Muscle of leg (tissue), 11 donors: ENCODE measurements around the gene ZIK1. TPM values are rescaled to one million over a fixed set of nuclear protein-coding genes. Genes with fewer than 3 reads are reported as not detected.
A peak's percentile ranks its signal among the peaks of the same experiment; 100 is the strongest.

ENCODE experiments used
- DNase-seq: peaks from one replicate; pipeline ENCODE4 v3.0.0; 2013
- H3K27ac ChIP-seq: one replicate; pipeline ENCODE4 v1.5.1; 2013; ENCODE audit warnings: mild to moderate bottlenecking, low read length, control low read depth
- H3K27me3 ChIP-seq: one replicate; pipeline ENCODE4 v1.6.1; 2013; ENCODE audit warnings: low read length; ENCODE audit not compliant: control insufficient read depth, insufficient read depth
- H3K36me3 ChIP-seq: one replicate; pipeline ENCODE4 v1.6.1; 2013; ENCODE audit warnings: low read length; ENCODE audit not compliant: control insufficient read depth, insufficient read depth
- H3K4me1 ChIP-seq: one replicate; pipeline ENCODE4 v1.6.1; 2013; ENCODE audit warnings: low read length; ENCODE audit not compliant: control insufficient read depth, insufficient read depth
- H3K4me3 ChIP-seq: one replicate; pipeline ENCODE4 v1.5.1; 2013; ENCODE audit warnings: low read length, control low read depth
- H3K9me3 ChIP-seq: replicated peaks from 2 replicates; pipeline ENCODE4 v1.6.1; 2013; ENCODE audit warnings: low read depth, low read length; ENCODE audit not compliant: control insufficient read depth
- WGBS: methylation state at CpG from one replicate; pipeline ENCODE4 v1.1.5; 2013; ENCODE audit warnings: missing lambda C conversion rate; ENCODE audit not compliant: insufficient coverage; 5-methylcytosine and 5-hydroxymethylcytosine counted together
- polyA plus RNA-seq, 8 donors: library from polyadenylated mRNA; unstranded; fragments of 120-200 nt; gene quantifications; one replicate each; pipeline versions ENCODE4 v1.2.1 to v1.2.3, GENCODE V29; 2013; ENCODE audit warnings: inconsistent platforms in 1 of 8, low replicate concordance in 1 of 8; ENCODE audit not compliant: insufficient read length in 8 of 8, insufficient read depth in 1 of 8
- total RNA-seq: library from RNA; stranded (reverse); fragments of 120-200 nt; gene quantifications from one replicate; pipeline ENCODE4 v1.2.4, GENCODE V29; 2013

Gene ZIK1
- total and polyA plus RNA-seq, 9 donors, result 4.7 to 9.2 (median 5.9) TPM

DNA sequence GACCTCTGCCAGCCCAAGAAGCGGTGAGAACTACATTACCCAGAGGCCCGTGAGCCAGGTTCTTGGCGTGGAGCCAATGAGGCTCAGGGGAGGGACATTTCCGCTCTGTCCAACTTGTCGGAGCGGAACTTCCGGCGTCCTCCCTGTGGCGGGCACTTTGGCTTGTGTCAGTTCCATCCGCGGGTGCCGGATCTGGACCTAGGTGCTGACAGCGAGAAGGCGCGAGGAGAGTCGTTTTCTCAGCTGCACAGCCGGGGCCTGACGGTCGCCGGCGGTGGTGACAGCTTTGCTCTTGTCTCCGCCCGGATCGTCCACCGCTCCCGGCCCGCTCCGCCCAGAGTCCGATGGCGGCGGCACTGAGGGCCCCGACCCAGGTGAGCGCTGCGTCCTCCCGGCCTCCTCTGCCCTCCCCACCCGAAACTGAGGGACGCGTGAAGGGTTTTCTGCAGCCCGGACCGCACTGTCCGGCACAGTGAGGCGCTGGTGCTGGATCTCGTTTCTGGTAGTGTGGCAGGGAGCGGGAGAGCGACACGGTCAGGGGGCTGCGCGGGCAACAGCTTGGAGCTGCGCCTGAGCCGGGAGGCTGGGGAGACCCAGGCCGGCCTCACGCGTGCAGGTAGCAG lies 15.9 kb downstream of the ZIK1 start, which contains the start of gene ZNF530:
Gene ZNF530 (plus strand): TSS at position 125 of the 623 bp plus-strand sequence. CDS start 4,461 bp downstream, outside the sequence.
- Histone ChIP-seq H3K9me3 (peaks cover 9% of the 10 kb centered on the region), H3K27me3 (no peaks in the 10 kb centered on the region), H3K4me3 (peak within 1 kb of the TSS; percentile 92), H3K4me1 (peaks cover 10% of the 10 kb centered on the region), H3K36me3 (peaks cover 11% of the 10 kb centered on the region), H3K27ac (no peak within 1 kb of the TSS)
- WGBS, result under 1% methylated on average over 52 of the region's 53 CpGs
- DNase-seq, result peak; percentile 97

GRCh38 chr19:57606931-57607330 lies 23.0 kb downstream of the ZIK1 start:
- peaks cover 41% of the 10 kb centered on the region for H3K36me3 ChIP-seq
- H3K4me3 ChIP-seq, result no peak overlapping the region
- no CpG with 5 or more reads among the region's 5 CpGs for WGBS
- DNase-seq, result no peak
- peaks cover 49% of the 10 kb centered on the region for H3K9me3 ChIP-seq
- H3K4me1 ChIP-seq, result no peaks in the 10 kb centered on the region
- H3K27me3 ChIP-seq, result no peaks in the 10 kb centered on the region
- H3K27ac ChIP-seq, result no peak overlapping the region

DNA sequence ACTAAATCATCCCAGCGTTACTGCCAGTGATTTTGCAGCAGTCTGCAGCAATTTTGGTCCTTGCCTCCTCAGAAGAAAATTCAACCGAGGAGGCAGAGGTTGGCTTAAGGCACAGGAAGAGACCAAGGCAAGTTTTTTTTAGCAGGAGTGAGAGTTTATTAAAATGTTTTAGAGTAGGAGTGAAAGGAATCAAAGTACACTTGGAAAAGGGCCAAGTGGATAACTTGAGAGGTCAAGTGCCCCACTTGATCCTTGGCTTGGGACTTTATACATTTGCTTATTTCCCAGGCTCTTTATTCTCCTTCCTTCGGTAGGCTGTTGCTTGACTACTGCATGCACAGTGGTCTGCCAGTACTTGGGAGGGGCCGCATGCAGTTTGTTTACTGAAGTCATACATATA lies 27.2 kb downstream of the ZIK1 start:
- no peak overlapping the region for H3K27ac ChIP-seq
- no peaks in the 10 kb centered on the region for H3K27me3 ChIP-seq
- 88% methylated on average over 1 of the region's 4 CpGs for WGBS
- H3K9me3 ChIP-seq, result peaks cover 48% of the 10 kb centered on the region
- H3K4me1 ChIP-seq, result peaks cover 6% of the 10 kb centered on the region
- peaks cover 30% of the 10 kb centered on the region for H3K36me3 ChIP-seq
- no peak overlapping the region for H3K4me3 ChIP-seq
- DNase-seq, result no peak

- H3K27ac ChIP-seq, result peak within 1 kb of the TSS; percentile 60
- peaks cover 38% of the 10 kb centered on the region for H3K36me3 ChIP-seq
- DNase-seq, result peak; percentile 96
- H3K9me3 ChIP-seq, result peaks cover 56% of the 10 kb centered on the region
- H3K4me1 ChIP-seq, result peaks cover 6% of the 10 kb centered on the region
- no peaks in the 10 kb centered on the region for H3K27me3 ChIP-seq
- WGBS, result under 1% methylated on average over 62 of the region's 64 CpGs
- H3K4me3 ChIP-seq, result peak within 1 kb of the TSS; percentile 95
These were observed 30.2 kb downstream of the ZIK1 start, which contains the start of gene ZNF134 for GRCh38 chr19:57613941-57614743. Gene ZNF134 (plus strand): TSS chr19:57614242. CDS start chr19:57619469, 5,227 bp downstream.

DNA sequence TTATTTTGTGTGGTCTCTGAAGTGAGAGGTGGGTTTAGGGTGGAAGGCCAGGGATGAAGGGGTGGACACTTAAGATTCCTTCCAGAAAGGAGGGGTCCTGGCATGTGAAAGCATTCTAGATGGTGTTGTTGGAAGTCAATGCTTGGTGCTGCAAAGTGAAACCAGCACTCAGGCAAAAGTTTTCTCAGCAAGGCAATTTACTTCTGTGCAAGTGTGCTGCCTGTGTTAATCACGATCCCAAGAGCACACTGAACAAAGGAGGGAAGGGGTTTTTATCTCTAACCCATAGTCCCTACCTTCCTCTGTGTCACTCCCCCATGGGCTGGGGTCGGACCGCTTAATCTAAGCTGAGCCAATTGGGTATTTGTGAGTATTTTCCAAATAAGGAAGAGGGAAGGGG lies 31.4 kb downstream of the ZIK1 start:
- peaks cover 67% of the 10 kb centered on the region for H3K9me3 ChIP-seq
- H3K4me1 ChIP-seq, result peaks cover 6% of the 10 kb centered on the region
- H3K27me3 ChIP-seq, result no peaks in the 10 kb centered on the region
- WGBS, result 90% methylated on average over 2 of the region's 3 CpGs
- peaks cover 50% of the 10 kb centered on the region for H3K36me3 ChIP-seq
- no peak for DNase-seq
- H3K27ac ChIP-seq, result no peak overlapping the region
- H3K4me3 ChIP-seq, result no peak overlapping the region

DNA sequence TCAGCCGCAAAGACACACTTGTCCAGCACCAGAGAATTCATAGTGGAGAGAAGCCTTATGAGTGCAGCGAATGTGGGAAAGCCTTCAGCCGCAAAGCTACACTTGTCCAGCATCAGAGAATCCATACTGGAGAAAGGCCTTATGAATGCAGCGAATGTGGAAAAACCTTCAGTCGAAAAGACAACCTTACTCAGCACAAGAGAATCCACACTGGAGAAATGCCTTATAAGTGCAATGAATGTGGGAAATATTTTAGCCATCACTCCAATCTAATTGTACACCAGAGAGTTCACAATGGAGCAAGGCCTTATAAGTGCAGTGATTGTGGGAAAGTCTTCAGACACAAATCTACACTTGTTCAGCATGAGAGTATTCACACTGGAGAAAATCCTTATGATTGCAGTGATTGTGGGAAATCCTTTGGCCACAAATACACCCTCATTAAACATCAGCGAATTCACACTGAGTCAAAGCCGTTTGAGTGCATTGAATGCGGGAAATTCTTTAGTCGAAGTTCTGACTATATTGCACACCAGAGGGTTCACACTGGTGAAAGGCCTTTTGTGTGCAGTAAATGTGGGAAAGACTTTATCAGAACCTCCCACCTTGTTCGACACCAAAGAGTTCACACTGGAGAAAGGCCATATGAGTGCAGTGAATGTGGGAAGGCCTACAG lies 36.9 kb downstream of the ZIK1 start:
- Histone ChIP-seq H3K9me3 (peaks cover 92% of the 10 kb centered on the region), H3K27me3 (no peaks in the 10 kb centered on the region), H3K4me1 (no peaks in the 10 kb centered on the region), H3K36me3 (peaks cover 78% of the 10 kb centered on the region), H3K4me3 (no peak overlapping the region), H3K27ac (no peak overlapping the region)
- WGBS, result 100% methylated on average over 2 of the region's 10 CpGs
- DNase-seq, result no peak

DNA sequence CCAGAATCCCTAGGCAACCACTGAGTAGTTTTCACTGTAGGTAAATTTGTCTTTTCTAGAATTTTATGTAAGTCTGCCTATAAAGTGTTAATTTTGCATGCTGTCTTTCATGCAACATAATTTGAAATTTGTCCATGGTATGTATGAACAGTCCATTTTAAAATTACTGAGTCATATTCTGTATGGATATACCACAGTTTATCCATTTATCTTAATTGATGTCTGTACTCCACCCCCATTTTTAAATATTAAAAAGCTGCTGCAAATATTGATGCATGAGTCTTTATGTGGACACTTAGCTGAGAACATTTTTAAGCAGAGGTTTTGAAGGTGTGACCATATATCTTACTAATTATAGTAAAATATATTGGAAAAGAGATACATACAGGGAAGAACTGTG lies 39.1 kb downstream of the ZIK1 start:
- H3K27ac ChIP-seq, result no peak overlapping the region
- peaks cover 83% of the 10 kb centered on the region for H3K9me3 ChIP-seq
- no peak overlapping the region for H3K4me3 ChIP-seq
- H3K27me3 ChIP-seq, result no peaks in the 10 kb centered on the region
- no peaks in the 10 kb centered on the region for H3K4me1 ChIP-seq
- DNase-seq, result no peak
- peaks cover 57% of the 10 kb centered on the region for H3K36me3 ChIP-seq

- Histone ChIP-seq H3K4me3 (peak within 1 kb of the TSS; percentile 90), H3K36me3 (peaks cover 27% of the 10 kb centered on the region), H3K4me1 (peaks cover 7% of the 10 kb centered on the region), H3K27me3 (no peaks in the 10 kb centered on the region), H3K9me3 (peaks cover 33% of the 10 kb centered on the region), H3K27ac (peak within 1 kb of the TSS; percentile 84)
- peak; percentile 99 for DNase-seq
- 0% methylated on average over 57 of the region's 59 CpGs for WGBS
These were observed 49.3 kb downstream of the ZIK1 start, which contains the start of gene ZNF211 for GRCh38 chr19:57632987-57633831. Gene ZNF211 (plus strand): TSS chr19:57633168. CDS start chr19:57633347, 179 bp downstream.

DNA sequence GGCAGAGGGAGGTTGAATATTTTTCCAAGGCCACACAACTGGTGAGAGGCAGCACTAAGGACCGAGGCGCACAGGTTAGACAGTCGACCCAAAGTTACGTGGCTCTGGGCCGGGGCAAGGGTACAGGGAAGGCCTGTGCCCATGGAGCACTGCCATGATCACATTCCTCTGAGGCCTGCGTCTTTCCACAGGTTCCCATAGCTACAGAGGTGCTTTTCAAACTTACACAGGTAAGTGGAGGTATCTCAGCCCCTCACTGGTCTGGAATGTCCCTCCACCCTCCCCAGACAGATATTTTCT lies 49.8 kb downstream of the ZIK1 start:
- WGBS, result no CpG with 5 or more reads among the region's 6 CpGs
- Histone ChIP-seq H3K27me3 (no peaks in the 10 kb centered on the region), H3K4me3 (peak overlapping the region; percentile 90), H3K9me3 (peaks cover 35% of the 10 kb centered on the region), H3K36me3 (peaks cover 27% of the 10 kb centered on the region), H3K27ac (no peak overlapping the region), H3K4me1 (peaks cover 7% of the 10 kb centered on the region)
- peak; percentile 5 for DNase-seq
